ENCODE data around the gene CCDC148. TPM values are rescaled to one million over a fixed set of nuclear protein-coding genes. Genes with fewer than 3 reads are reported as not detected.

The CCDC148 gene
- polyA plus RNA-seq (ENCODE audit: insufficient read length) = 0.26 TPM

GRCh38 chr2:158456309-158457066 is at the start of gene CCDC148, which contains the start of gene PKP4:
TSS of gene CCDC148 (minus strand) at chr2:158456753. CDS start at chr2:158456439, 314 bp downstream.
TSS of gene PKP4 (plus strand) at chr2:158456952. CDS start at chr2:158533185, 76,233 bp downstream.
- DNase-seq = peak; percentile 94

- no peak for DNase-seq
Observed at GRCh38 chr2:158505448-158505934, 48.9 kb upstream of the CCDC148 start.

- DNase-seq = no peak
Observed at GRCh38 chr2:158504088-158504487, 47.5 kb upstream of the CCDC148 start.

- DNase-seq = no peak
Observed at GRCh38 chr2:158502974-158503373, 46.4 kb upstream of the CCDC148 start.

- DNase-seq = no peak
Observed at GRCh38 chr2:158501301-158501700, 44.7 kb upstream of the CCDC148 start.

GRCh38 chr2:158500333-158500732 is 43.8 kb upstream of the CCDC148 start:
- no peak for DNase-seq

GRCh38 chr2:158499383-158499782 is 42.8 kb upstream of the CCDC148 start:
- DNase-seq = no peak

GRCh38 chr2:158498749-158499136 is 42.2 kb upstream of the CCDC148 start:
- DNase-seq = no peak

- DNase-seq = no peak
Observed at GRCh38 chr2:158498043-158498748, 41.6 kb upstream of the CCDC148 start.

- DNase-seq = no peak
Observed at GRCh38 chr2:158497486-158497885, 40.9 kb upstream of the CCDC148 start.

GRCh38 chr2:158496986-158497385 is 40.4 kb upstream of the CCDC148 start:
- no peak for DNase-seq

GRCh38 chr2:158495175-158495574 is 38.6 kb upstream of the CCDC148 start:
- no peak for DNase-seq

- DNase-seq = no peak
Observed at GRCh38 chr2:158493458-158493857, 36.9 kb upstream of the CCDC148 start.

- no peak for DNase-seq
Observed at GRCh38 chr2:158491072-158491471, 34.5 kb upstream of the CCDC148 start.

- no peak for DNase-seq
Observed at GRCh38 chr2:158489366-158490112, 33.0 kb upstream of the CCDC148 start.

GRCh38 chr2:158488442-158489216 is 32.1 kb upstream of the CCDC148 start:
- no peak for DNase-seq

GRCh38 chr2:158487419-158487818 is 30.9 kb upstream of the CCDC148 start:
- DNase-seq = no peak

- DNase-seq = no peak
Observed at GRCh38 chr2:158486970-158487325, 30.4 kb upstream of the CCDC148 start.

GRCh38 chr2:158486150-158486969 is 29.8 kb upstream of the CCDC148 start:
- no peak for DNase-seq

GRCh38 chr2:158484892-158485556 is 28.5 kb upstream of the CCDC148 start:
- DNase-seq = no peak

GRCh38 chr2:158482594-158482993 is 26.0 kb upstream of the CCDC148 start:
- DNase-seq = no peak

Measured in hindlimb muscle (tissue), 1 donor.